SU-DHL-6 (cell line): ENCODE results near the gene BMPR1B.
"Not testable (repeated sequence)": the region's sequence is repeated elsewhere in the genome, so short reads cannot be mapped to it uniquely, and the experiment has no call there.

Source experiments
- EZH2phosphoT487 ChIP-seq: fragments of 200-600 bp; sonication (generic), shearing (Covaris generic); conservative IDR thresholded peaks from 2 replicates; pipeline ENCODE4 v1.6.1; 2018; ENCODE audit warnings: mild to moderate bottlenecking, antibody characterized with exemption, low read length, moderate library complexity, mixed read lengths
- TF ChIP-seq, protein P1 (sequence below): fragments of 200-600 bp; sonication (generic); IDR thresholded peaks from one replicate; pipeline ENCODE4 v1.5.1; 2017; ENCODE audit warnings: antibody characterized with exemption, mild to moderate bottlenecking, low read length, moderate library complexity; ENCODE audit not compliant: insufficient read depth, poor library complexity, severe bottlenecking

DNA sequence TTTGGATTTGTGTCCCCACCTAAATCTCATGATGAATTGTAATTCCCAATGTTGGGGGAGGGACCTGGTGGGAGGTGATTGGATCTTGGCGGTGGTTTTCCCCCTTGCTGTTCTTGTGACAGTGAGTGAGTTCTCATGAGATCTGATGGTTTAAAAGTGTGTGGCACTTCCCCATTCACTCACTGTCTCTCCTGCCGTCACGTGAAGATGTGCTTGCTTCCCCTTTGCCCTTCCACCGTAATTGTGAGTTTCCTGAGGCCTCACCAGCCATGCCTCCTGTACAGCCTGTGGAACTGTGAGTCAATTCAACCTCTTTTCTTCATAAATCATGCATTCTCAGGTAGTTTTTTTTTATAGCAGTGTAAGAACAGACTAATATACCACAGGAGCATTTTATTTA is 304.0 kb downstream of the BMPR1B start:
- TF ChIP-seq, protein P1, sequence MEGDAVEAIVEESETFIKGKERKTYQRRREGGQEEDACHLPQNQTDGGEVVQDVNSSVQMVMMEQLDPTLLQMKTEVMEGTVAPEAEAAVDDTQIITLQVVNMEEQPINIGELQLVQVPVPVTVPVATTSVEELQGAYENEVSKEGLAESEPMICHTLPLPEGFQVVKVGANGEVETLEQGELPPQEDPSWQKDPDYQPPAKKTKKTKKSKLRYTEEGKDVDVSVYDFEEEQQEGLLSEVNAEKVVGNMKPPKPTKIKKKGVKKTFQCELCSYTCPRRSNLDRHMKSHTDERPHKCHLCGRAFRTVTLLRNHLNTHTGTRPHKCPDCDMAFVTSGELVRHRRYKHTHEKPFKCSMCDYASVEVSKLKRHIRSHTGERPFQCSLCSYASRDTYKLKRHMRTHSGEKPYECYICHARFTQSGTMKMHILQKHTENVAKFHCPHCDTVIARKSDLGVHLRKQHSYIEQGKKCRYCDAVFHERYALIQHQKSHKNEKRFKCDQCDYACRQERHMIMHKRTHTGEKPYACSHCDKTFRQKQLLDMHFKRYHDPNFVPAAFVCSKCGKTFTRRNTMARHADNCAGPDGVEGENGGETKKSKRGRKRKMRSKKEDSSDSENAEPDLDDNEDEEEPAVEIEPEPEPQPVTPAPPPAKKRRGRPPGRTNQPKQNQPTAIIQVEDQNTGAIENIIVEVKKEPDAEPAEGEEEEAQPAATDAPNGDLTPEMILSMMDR: not testable (repeated sequence)
- not testable (repeated sequence) for TF ChIP-seq EZH2phosphoT487
